ENCODE measurements around the gene FSIP2.

DNA sequence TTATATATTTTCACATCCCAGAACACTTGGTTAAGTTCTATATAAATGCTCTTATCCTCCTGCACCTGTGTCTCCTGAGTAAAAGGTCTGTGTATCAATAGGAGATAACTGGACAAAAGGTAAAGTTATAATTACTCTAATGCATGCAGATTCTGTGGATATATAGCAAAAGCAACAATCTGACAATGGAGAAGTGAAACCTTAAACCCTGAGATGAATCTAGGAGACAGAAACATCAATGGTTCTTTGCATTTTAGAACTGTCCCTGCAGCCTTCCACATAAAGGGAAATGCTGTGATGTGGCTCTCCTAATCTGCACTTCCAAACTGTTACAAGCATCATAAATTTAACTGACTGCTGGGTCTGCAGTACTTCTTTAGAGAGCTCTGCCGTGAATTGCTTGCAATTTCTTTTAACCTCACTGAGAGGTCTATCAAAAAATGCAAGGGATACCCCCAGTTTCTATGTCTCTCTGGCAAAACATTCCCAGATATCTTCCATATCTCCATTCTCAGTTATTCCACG, 42.8 kb upstream of the FSIP2 start:
- TF ChIP-seq, protein P1, sequence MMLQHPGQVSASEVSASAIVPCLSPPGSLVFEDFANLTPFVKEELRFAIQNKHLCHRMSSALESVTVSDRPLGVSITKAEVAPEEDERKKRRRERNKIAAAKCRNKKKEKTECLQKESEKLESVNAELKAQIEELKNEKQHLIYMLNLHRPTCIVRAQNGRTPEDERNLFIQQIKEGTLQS (IDR thresholded peaks at IDR 0.05; ENCODE audit: borderline replicate concordance, extremely low read depth, low read depth, low read length) = no peak
- TF ChIP-seq SRF (IDR thresholded peaks at IDR 0.05; ENCODE audit: low read depth in 2 of 2, low read length in 2 of 2) (no peak), POLR2AphosphoS5 (IDR thresholded peaks at IDR 0.05; ENCODE audit: low read length) (no peak), GABPA (IDR thresholded peaks at IDR 0.05; ENCODE audit: low read depth) (no peak)
- TF ChIP-seq, protein P2, sequence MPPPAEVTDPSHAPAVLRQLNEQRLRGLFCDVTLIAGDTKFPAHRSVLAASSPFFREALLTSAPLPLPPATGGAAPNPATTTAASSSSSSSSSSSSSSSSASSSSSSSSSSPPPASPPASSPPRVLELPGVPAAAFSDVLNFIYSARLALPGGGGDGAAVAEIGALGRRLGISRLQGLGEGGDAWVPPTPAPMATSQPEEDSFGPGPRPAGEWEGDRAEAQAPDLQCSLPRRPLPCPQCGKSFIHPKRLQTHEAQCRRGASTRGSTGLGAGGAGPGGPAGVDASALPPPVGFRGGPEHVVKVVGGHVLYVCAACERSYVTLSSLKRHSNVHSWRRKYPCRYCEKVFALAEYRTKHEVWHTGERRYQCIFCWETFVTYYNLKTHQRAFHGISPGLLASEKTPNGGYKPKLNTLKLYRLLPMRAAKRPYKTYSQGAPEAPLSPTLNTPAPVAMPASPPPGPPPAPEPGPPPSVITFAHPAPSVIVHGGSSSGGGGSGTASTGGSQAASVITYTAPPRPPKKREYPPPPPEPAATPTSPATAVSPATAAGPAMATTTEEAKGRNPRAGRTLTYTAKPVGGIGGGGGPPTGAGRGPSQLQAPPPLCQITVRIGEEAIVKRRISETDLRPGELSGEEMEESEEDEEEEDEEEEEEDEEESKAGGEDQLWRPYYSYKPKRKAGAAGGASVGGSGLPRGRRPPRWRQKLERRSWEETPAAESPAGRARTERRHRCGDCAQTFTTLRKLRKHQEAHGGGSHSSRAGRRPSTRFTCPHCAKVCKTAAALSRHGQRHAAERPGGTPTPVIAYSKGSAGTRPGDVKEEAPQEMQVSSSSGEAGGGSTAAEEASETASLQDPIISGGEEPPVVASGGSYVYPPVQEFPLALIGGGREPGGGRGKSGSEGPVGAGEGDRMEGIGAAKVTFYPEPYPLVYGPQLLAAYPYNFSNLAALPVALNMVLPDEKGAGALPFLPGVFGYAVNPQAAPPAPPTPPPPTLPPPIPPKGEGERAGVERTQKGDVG (CRISPR knock-in tag; IDR thresholded peaks at IDR 0.05) = no peak
- TF ChIP-seq, protein P3, sequence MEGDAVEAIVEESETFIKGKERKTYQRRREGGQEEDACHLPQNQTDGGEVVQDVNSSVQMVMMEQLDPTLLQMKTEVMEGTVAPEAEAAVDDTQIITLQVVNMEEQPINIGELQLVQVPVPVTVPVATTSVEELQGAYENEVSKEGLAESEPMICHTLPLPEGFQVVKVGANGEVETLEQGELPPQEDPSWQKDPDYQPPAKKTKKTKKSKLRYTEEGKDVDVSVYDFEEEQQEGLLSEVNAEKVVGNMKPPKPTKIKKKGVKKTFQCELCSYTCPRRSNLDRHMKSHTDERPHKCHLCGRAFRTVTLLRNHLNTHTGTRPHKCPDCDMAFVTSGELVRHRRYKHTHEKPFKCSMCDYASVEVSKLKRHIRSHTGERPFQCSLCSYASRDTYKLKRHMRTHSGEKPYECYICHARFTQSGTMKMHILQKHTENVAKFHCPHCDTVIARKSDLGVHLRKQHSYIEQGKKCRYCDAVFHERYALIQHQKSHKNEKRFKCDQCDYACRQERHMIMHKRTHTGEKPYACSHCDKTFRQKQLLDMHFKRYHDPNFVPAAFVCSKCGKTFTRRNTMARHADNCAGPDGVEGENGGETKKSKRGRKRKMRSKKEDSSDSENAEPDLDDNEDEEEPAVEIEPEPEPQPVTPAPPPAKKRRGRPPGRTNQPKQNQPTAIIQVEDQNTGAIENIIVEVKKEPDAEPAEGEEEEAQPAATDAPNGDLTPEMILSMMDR (IDR thresholded peaks at IDR 0.05 in 2 of 3, conservative IDR thresholded peaks at IDR 0.05 in 1 of 3; ENCODE audit: control insufficient read depth in 2 of 3, extremely low read depth in 1 of 3, insufficient read depth in 1 of 3, low read depth in 3 of 3, low read length in 3 of 3) = no peak
